Vagina (tissue), 2 donors: ENCODE measurements around the gene FHIT. TPM values are rescaled to one million over a fixed set of nuclear protein-coding genes. Genes with fewer than 3 reads are reported as not detected.

Source experiments
- DNase-seq, 2 donors: peaks; one replicate each; pipeline ENCODE4 v3.0.0-alpha.2; 2017; ENCODE audit errors: extremely low spot score in 2 of 2
- H3K27ac ChIP-seq: fragments of 200-600 bp; sonication (generic); one replicate; pipeline ENCODE4 v1.5.1; 2019
- H3K27me3 ChIP-seq: fragments of 200-600 bp; sonication (generic); one replicate; pipeline ENCODE4 v1.5.1; 2019
- H3K36me3 ChIP-seq, 2 donors: fragments of 200-600 bp; sonication (generic); one replicate each; pipeline ENCODE4 v1.5.1; 2017 to 2019
- H3K4me1 ChIP-seq: fragments of 200-600 bp; sonication (generic); one replicate; pipeline ENCODE4 v1.5.1; 2019
- H3K4me3 ChIP-seq, 2 donors: fragments of 200-600 bp; sonication (generic); 1 replicate in 1 of 2; 2 replicates in 1 of 2; pipeline ENCODE4 v1.5.1; 2016 to 2019
- H3K9me3 ChIP-seq: fragments of 200-600 bp; sonication (generic); one replicate; pipeline ENCODE4 v1.5.1; 2019
- POLR2A ChIP-seq, 2 donors: fragments of 450-650 bp; IDR thresholded peaks; one replicate each; pipeline ENCODE4 v1.6.1; 2017; ENCODE audit warnings: antibody characterized with exemption in 2 of 2, mild to moderate bottlenecking in 2 of 2, moderate library complexity in 2 of 2
- POLR2AphosphoS5 ChIP-seq, 2 donors: sonication (generic); formaldehyde crosslinking; IDR thresholded peaks; one replicate each; pipeline ENCODE4 v1.9.0; 2017; ENCODE audit warnings: antibody characterized with exemption in 2 of 2, mild to moderate bottlenecking in 2 of 2, low read depth in 1 of 2; ENCODE audit not compliant: insufficient read depth in 1 of 2
- intact Hi-C: fragments of 100-400 bp; cut with DNase I; formaldehyde crosslinking; loops from one replicate; pipeline ENCODE4 v1.15.1; 2023
- total RNA-seq: library from RNA; depleted of rRNA; stranded (reverse); fragments of >200 nt; gene quantifications from one replicate; pipeline ENCODE4 v1.2.3, GENCODE V29; 2016
- TF ChIP-seq, protein P1 (sequence below), 3 experiments: fragments of 450-650 bp in 2 of 3; fragments of 200-600 bp in 1 of 3; sonication (generic) in 1 of 3; IDR thresholded peaks; one replicate each; pipeline ENCODE4 v1.5.1; 2017 to 2019; ENCODE audit warnings: antibody characterized with exemption in 3 of 3, mild to moderate bottlenecking in 2 of 3, moderate library complexity in 2 of 3

Gene FHIT
- total RNA-seq, 1 donor from 2014 or later, result 7.9 TPM

DNA sequence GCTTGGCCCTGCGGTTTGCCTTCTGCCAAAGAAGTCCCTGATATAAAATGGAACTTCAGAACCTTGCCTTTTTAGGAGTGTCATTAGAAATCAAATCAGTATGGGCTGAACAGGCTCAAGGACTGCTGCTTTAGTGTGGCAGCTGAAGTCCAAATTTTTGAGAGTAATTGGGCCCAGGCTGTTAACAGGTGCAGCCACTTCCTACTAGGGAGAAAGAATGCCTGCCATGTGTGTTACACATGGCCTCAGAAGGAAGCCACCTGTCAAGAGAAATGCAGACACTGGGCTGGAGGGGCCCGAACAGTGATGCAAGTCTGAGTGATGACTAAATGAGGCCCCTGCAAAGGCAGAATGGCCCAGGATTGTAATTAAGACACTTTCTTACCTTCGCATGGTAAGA is 1414.7 kb downstream of the FHIT start:
- no peaks in the 10 kb centered on the region for H3K36me3 ChIP-seq
- no peak for DNase-seq
- no peaks in the 10 kb centered on the region for H3K9me3 ChIP-seq
- no peak overlapping the region for H3K27ac ChIP-seq
- no peaks in the 10 kb centered on the region for H3K27me3 ChIP-seq
- intact Hi-C loops, result no loop called here
- no peak overlapping the region for H3K4me3 ChIP-seq
- H3K4me1 ChIP-seq, result no peaks in the 10 kb centered on the region
- TF ChIP-seq POLR2A (IDR thresholded peaks at IDR 0.05) (no peak), POLR2AphosphoS5 (IDR thresholded peaks at IDR 0.05; ENCODE audit: insufficient read depth in 1 of 2, low read depth in 1 of 2) (no peak)
- TF ChIP-seq, protein P1, sequence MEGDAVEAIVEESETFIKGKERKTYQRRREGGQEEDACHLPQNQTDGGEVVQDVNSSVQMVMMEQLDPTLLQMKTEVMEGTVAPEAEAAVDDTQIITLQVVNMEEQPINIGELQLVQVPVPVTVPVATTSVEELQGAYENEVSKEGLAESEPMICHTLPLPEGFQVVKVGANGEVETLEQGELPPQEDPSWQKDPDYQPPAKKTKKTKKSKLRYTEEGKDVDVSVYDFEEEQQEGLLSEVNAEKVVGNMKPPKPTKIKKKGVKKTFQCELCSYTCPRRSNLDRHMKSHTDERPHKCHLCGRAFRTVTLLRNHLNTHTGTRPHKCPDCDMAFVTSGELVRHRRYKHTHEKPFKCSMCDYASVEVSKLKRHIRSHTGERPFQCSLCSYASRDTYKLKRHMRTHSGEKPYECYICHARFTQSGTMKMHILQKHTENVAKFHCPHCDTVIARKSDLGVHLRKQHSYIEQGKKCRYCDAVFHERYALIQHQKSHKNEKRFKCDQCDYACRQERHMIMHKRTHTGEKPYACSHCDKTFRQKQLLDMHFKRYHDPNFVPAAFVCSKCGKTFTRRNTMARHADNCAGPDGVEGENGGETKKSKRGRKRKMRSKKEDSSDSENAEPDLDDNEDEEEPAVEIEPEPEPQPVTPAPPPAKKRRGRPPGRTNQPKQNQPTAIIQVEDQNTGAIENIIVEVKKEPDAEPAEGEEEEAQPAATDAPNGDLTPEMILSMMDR (IDR thresholded peaks at IDR 0.05), result no peak

DNA sequence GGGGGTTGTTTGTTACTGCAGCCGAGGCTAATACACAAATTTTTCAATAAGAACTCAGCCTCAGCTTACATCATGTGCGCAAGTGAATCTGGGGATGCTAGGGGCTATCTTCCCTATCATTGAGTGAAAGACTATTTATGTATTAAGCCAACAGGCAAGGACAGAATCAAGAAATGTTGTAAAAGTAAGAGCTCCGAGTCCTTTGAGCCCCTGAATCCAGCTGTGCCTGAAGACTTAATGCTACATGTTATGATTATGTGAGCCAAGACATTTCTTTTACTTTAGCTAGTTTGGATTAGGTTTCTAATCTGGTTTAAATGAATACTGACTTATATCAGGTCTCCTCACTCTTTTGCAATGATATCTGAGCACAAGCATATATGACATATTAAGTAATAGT is 1418.5 kb downstream of the FHIT start:
- DNase-seq, result no peak
- no peaks in the 10 kb centered on the region for H3K36me3 ChIP-seq
- intact Hi-C loops, result no loop called here
- H3K27ac ChIP-seq, result no peak overlapping the region
- H3K4me1 ChIP-seq, result no peaks in the 10 kb centered on the region
- H3K4me3 ChIP-seq, result no peak overlapping the region
- H3K27me3 ChIP-seq, result no peaks in the 10 kb centered on the region
- TF ChIP-seq POLR2AphosphoS5 (IDR thresholded peaks at IDR 0.05; ENCODE audit: insufficient read depth in 1 of 2, low read depth in 1 of 2) (no peak), POLR2A (IDR thresholded peaks at IDR 0.05) (no peak)
- TF ChIP-seq, protein P1 (IDR thresholded peaks at IDR 0.05), result no peak
- H3K9me3 ChIP-seq, result no peaks in the 10 kb centered on the region

DNA sequence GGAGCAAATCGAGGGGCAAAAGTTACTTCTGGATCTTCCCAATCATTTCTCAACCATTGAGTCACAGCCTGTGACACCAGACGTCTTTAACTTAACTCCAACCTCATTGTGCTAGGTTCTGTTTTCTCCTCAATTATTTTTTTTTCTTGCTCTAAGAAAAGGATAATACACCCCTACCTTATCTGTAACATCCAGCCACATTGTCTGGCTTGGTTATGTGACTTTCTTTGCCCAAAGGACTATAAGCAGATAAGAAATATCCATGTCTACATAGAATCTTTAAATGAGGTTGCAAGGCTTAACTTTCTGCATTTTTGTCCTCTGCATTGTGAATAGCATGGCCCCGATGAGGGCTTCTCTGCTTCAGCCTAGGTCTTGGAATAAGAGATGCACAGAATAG is 1419.0 kb downstream of the FHIT start:
- no peaks in the 10 kb centered on the region for H3K4me1 ChIP-seq
- no peak overlapping the region for H3K27ac ChIP-seq
- H3K36me3 ChIP-seq, result no peaks in the 10 kb centered on the region
- H3K27me3 ChIP-seq, result no peaks in the 10 kb centered on the region
- no peak overlapping the region for H3K4me3 ChIP-seq
- no peaks in the 10 kb centered on the region for H3K9me3 ChIP-seq
- no peak for DNase-seq
- intact Hi-C loops, result no loop called here
- TF ChIP-seq, protein P1 (IDR thresholded peaks at IDR 0.05), result no peak
- TF ChIP-seq POLR2A (IDR thresholded peaks at IDR 0.05) (no peak), POLR2AphosphoS5 (IDR thresholded peaks at IDR 0.05; ENCODE audit: insufficient read depth in 1 of 2, low read depth in 1 of 2) (no peak)

DNA sequence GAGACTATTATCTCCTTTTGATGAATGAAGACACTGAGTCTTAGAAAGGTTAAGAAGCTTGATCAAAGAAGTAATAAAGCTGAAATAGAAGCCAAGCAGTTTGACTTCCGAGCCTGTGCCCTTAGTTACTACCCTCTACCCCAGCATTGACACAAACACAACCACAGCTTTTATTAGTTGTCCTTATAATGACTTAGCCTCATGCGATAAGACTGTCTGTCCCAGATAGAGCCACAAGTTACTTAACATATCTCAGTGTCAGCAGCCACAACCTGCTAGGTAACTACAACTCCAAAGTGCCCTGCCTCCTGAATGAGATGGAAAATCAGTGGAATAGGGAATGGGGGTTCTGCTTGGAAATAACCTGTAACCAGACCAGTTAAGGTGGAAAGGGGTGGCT is 1419.9 kb downstream of the FHIT start:
- Histone ChIP-seq H3K36me3 (no peaks in the 10 kb centered on the region), H3K27ac (no peak overlapping the region), H3K4me3 (no peak overlapping the region), H3K9me3 (no peaks in the 10 kb centered on the region), H3K4me1 (no peaks in the 10 kb centered on the region), H3K27me3 (no peaks in the 10 kb centered on the region)
- no peak for DNase-seq
- intact Hi-C loops, result no loop called here
- no peak for TF ChIP-seq POLR2A (IDR thresholded peaks at IDR 0.05)

DNA sequence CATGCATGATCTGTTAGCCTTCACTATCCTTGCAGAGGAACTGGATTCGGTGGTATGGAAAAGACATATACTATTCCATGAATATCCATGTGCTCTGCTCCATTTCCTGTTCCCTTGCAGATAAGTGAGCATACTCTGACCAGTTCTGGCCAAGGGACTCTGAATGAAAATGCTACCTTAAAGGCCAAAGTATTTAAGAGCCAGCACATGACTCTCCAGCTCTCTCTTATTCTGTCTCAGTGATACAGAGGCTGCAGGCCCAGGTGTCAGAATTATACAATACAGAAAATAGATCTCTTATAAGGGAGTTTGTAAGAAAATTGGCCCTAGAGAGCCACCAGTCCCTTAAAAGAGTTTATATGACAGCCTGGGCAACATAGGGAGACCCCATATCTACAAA is 1421.7 kb downstream of the FHIT start:
- intact Hi-C loops, result no loop called here
- no peaks in the 10 kb centered on the region for H3K27me3 ChIP-seq

More for the DNA sequence above, 1421.7 kb downstream of the FHIT start:
- Histone ChIP-seq H3K27ac (no peak overlapping the region), H3K4me3 (no peak overlapping the region), H3K9me3 (no peaks in the 10 kb centered on the region), H3K4me1 (no peaks in the 10 kb centered on the region), H3K36me3 (no peaks in the 10 kb centered on the region)
- no peak for DNase-seq
- no peak for TF ChIP-seq POLR2A (IDR thresholded peaks at IDR 0.05)
- TF ChIP-seq, protein P1 (IDR thresholded peaks at IDR 0.05), result no peak
- TF ChIP-seq POLR2AphosphoS5 (IDR thresholded peaks at IDR 0.05; ENCODE audit: insufficient read depth in 1 of 2, low read depth in 1 of 2), result no peak
